ENCODE results near the gene MSLN. TPM values are rescaled to one million over a fixed set of nuclear protein-coding genes. Genes with fewer than 3 reads are reported as not detected.

Gene MSLN
- total and polyA plus RNA-seq, 2 of the 13 experiments (the other 11 are each of a cell fraction or from before 2014, with no cell fraction given), result 2.0 to 2.3 TPM

DNA sequence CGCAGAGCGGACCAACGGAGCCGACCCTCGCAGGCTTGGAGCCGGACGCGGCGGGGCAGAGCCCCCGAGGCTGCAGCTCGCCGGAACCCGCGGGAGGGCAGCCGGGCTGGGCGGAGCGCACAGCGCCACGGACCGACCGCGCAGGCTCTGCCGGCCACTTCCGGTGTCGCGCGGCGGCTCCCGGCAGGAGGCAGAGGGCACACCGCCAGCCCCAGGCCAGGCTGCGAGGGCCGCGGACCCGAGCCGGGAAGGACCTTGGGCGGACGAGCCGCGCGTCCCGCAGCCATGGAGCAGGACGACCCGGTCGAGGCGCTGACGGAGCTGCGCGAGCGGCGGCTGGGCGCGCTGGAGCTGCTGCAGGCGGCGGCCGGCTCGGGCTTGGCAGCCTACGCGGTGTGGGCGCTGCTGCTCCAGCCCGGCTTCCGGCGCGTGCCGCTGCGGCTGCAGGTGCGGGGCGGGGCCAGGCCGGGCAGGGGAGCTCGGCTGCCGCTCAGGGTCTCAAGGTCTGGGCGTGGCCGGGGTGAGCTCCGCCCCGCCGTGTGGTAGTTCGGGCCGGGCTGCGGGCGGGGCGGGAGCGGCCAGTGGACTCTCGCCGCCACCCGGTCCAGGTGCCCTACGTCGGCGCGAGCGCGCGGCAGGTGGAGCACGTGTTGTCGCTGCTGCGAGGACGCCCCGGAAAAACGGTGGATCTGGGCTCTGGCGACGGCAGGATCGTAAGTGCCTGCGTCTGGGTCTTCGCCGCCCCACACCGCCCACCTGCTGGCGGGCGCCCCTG lies 39.4 kb upstream of the MSLN start, which contains the start of gene ANTKMT (continued):
- TF ChIP-seq, protein P1, sequence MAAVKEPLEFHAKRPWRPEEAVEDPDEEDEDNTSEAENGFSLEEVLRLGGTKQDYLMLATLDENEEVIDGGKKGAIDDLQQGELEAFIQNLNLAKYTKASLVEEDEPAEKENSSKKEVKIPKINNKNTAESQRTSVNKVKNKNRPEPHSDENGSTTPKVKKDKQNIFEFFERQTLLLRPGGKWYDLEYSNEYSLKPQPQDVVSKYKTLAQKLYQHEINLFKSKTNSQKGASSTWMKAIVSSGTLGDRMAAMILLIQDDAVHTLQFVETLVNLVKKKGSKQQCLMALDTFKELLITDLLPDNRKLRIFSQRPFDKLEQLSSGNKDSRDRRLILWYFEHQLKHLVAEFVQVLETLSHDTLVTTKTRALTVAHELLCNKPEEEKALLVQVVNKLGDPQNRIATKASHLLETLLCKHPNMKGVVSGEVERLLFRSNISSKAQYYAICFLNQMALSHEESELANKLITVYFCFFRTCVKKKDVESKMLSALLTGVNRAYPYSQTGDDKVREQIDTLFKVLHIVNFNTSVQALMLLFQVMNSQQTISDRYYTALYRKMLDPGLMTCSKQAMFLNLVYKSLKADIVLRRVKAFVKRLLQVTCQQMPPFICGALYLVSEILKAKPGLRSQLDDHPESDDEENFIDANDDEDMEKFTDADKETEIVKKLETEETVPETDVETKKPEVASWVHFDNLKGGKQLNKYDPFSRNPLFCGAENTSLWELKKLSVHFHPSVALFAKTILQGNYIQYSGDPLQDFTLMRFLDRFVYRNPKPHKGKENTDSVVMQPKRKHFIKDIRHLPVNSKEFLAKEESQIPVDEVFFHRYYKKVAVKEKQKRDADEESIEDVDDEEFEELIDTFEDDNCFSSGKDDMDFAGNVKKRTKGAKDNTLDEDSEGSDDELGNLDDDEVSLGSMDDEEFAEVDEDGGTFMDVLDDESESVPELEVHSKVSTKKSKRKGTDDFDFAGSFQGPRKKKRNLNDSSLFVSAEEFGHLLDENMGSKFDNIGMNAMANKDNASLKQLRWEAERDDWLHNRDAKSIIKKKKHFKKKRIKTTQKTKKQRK (IDR thresholded peaks at IDR 0.05; ENCODE audit: low read length), result no peak
- no peak for TF ChIP-seq MTF1 (CRISPR knock-in tag; IDR thresholded peaks at IDR 0.05)
- peak; percentile 67; the same call in 1 of the 2 replicates for TF ChIP-seq ZNF331 (CRISPR knock-in tag; IDR thresholded peaks at IDR 0.05)
- TF ChIP-seq ZNF33B (CRISPR knock-in tag; IDR thresholded peaks at IDR 0.05), result peak; percentile 86
- TF ChIP-seq, protein P2, sequence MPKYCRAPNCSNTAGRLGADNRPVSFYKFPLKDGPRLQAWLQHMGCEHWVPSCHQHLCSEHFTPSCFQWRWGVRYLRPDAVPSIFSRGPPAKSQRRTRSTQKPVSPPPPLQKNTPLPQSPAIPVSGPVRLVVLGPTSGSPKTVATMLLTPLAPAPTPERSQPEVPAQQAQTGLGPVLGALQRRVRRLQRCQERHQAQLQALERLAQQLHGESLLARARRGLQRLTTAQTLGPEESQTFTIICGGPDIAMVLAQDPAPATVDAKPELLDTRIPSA (CRISPR knock-in tag; IDR thresholded peaks at IDR 0.05; ENCODE audit: borderline replicate concordance), result peak; percentile 78; the same call in 1 of the 2 replicates
- TF ChIP-seq, protein P3, sequence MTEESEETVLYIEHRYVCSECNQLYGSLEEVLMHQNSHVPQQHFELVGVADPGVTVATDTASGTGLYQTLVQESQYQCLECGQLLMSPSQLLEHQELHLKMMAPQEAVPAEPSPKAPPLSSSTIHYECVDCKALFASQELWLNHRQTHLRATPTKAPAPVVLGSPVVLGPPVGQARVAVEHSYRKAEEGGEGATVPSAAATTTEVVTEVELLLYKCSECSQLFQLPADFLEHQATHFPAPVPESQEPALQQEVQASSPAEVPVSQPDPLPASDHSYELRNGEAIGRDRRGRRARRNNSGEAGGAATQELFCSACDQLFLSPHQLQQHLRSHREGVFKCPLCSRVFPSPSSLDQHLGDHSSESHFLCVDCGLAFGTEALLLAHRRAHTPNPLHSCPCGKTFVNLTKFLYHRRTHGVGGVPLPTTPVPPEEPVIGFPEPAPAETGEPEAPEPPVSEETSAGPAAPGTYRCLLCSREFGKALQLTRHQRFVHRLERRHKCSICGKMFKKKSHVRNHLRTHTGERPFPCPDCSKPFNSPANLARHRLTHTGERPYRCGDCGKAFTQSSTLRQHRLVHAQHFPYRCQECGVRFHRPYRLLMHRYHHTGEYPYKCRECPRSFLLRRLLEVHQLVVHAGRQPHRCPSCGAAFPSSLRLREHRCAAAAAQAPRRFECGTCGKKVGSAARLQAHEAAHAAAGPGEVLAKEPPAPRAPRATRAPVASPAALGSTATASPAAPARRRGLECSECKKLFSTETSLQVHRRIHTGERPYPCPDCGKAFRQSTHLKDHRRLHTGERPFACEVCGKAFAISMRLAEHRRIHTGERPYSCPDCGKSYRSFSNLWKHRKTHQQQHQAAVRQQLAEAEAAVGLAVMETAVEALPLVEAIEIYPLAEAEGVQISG (CRISPR knock-in tag; IDR thresholded peaks at IDR 0.05), result peak; percentile 91
- no peak for TF ChIP-seq KDM4B (CRISPR knock-in tag; IDR thresholded peaks at IDR 0.05)
- TF ChIP-seq POLR2G (IDR thresholded peaks at IDR 0.05; ENCODE audit: low read depth, low read length), result peak; percentile 87
- no peak for TF ChIP-seq CBX5 (CRISPR knock-in tag; IDR thresholded peaks at IDR 0.05; ENCODE audit: borderline replicate concordance)
- TF ChIP-seq RBM39 (IDR thresholded peaks at IDR 0.05; ENCODE audit: low read depth, low read length, poor library complexity, severe bottlenecking), result no peak
- TF ChIP-seq, protein P4, sequence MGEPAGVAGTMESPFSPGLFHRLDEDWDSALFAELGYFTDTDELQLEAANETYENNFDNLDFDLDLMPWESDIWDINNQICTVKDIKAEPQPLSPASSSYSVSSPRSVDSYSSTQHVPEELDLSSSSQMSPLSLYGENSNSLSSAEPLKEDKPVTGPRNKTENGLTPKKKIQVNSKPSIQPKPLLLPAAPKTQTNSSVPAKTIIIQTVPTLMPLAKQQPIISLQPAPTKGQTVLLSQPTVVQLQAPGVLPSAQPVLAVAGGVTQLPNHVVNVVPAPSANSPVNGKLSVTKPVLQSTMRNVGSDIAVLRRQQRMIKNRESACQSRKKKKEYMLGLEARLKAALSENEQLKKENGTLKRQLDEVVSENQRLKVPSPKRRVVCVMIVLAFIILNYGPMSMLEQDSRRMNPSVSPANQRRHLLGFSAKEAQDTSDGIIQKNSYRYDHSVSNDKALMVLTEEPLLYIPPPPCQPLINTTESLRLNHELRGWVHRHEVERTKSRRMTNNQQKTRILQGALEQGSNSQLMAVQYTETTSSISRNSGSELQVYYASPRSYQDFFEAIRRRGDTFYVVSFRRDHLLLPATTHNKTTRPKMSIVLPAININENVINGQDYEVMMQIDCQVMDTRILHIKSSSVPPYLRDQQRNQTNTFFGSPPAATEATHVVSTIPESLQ (CRISPR knock-in tag; conservative IDR thresholded peaks at IDR 0.05), result no peak
- TF ChIP-seq, protein P5, sequence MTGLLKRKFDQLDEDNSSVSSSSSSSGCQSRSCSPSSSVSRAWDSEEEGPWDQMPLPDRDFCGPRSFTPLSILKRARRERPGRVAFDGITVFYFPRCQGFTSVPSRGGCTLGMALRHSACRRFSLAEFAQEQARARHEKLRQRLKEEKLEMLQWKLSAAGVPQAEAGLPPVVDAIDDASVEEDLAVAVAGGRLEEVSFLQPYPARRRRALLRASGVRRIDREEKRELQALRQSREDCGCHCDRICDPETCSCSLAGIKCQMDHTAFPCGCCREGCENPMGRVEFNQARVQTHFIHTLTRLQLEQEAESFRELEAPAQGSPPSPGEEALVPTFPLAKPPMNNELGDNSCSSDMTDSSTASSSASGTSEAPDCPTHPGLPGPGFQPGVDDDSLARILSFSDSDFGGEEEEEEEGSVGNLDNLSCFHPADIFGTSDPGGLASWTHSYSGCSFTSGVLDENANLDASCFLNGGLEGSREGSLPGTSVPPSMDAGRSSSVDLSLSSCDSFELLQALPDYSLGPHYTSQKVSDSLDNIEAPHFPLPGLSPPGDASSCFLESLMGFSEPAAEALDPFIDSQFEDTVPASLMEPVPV (CRISPR knock-in tag; IDR thresholded peaks at IDR 0.05), result peak; percentile 83
- TF ChIP-seq SRY (CRISPR knock-in tag; IDR thresholded peaks at IDR 0.05), result peak; percentile 85; the same call in 1 of the 2 replicates
- TF ChIP-seq AGO1 (IDR thresholded peaks at IDR 0.05; ENCODE audit: low read depth, low read length, poor library complexity, severe bottlenecking), result peak; percentile 92
- TF ChIP-seq PHB2 (IDR thresholded peaks at IDR 0.05; ENCODE audit: partially characterized antibody), result no peak
- TF ChIP-seq ZNF605 (CRISPR knock-in tag; IDR thresholded peaks at IDR 0.05), result peak; percentile 77; the same call in 1 of the 2 replicates
- TF ChIP-seq RARG (CRISPR knock-in tag; IDR thresholded peaks at IDR 0.05; ENCODE audit: low read depth), result no peak

Measured in HepG2 (cell line).